CD14-positive monocyte (primary cell): ENCODE results near the gene TPR. TPM values are rescaled to one million over a fixed set of nuclear protein-coding genes. Genes with fewer than 3 reads are reported as not detected.

ENCODE experiments used
- DNase-seq, 3 donors: peaks; one replicate each; pipeline ENCODE4 v3.0.0-alpha.2; 2011 to 2022
- H2AFZ ChIP-seq: 2 replicates; pipeline ENCODE4 v1.6.0; 2012; ENCODE audit warnings: mild to moderate bottlenecking, low read depth, low read length, inconsistent platforms; ENCODE audit not compliant: insufficient read depth, poor library complexity, severe bottlenecking
- H3K27ac ChIP-seq, 2 donors: 1 replicate in 1 of 2; 2 replicates in 1 of 2; pipeline ENCODE4 v1.5.1; 2012 to 2013; ENCODE audit warnings: low read length in 2 of 2, control low read depth in 1 of 2, inconsistent platforms in 1 of 2, low read depth in 1 of 2, mild to moderate bottlenecking in 1 of 2
- H3K27me3 ChIP-seq, 2 donors: one replicate each; pipeline versions ENCODE4 v1.6.0 to v1.6.1; 2011 to 2013; ENCODE audit warnings: low read length in 2 of 2; ENCODE audit not compliant: control insufficient read depth in 2 of 2, insufficient read depth in 2 of 2
- H3K36me3 ChIP-seq, 2 donors: replicated peaks in 1 of 2; 1 replicate in 1 of 2; 2 replicates in 1 of 2; pipeline versions ENCODE4 v1.5.1 to v1.6.1; 2012 to 2013; ENCODE audit warnings: low read length in 2 of 2, control low read depth in 1 of 2, inconsistent platforms in 1 of 2, mild to moderate bottlenecking in 1 of 2; ENCODE audit not compliant: insufficient read depth in 2 of 2, control insufficient read depth in 1 of 2
- H3K4me1 ChIP-seq, 2 donors: 1 replicate in 1 of 2; 2 replicates in 1 of 2; pipeline versions ENCODE4 v1.5.1 to v1.6.1; 2012 to 2013; ENCODE audit warnings: low read length in 2 of 2, control low read depth in 1 of 2, inconsistent platforms in 1 of 2, mild to moderate bottlenecking in 1 of 2, moderate library complexity in 1 of 2; ENCODE audit not compliant: insufficient read depth in 2 of 2, control insufficient read depth in 1 of 2
- H3K4me2 ChIP-seq: replicated peaks from 2 replicates; pipeline ENCODE3; 2012; ENCODE audit warnings: low read length, moderate library complexity, mild to moderate bottlenecking; ENCODE audit not compliant: poor library complexity, severe bottlenecking; ENCODE audit errors: extremely low read depth
- H3K4me3 ChIP-seq, 3 experiments: fragments of 200-600 bp in 1 of 3; sonication (generic) in 1 of 3; replicated peaks in 1 of 3; 1 replicate in 2 of 3; 2 replicates in 1 of 3; pipeline ENCODE4 v1.5.1; 2011 to 2013; ENCODE audit warnings: low read length in 3 of 3, mild to moderate bottlenecking in 3 of 3, control low read depth in 2 of 3, low read depth in 2 of 3, inconsistent platforms in 1 of 3, moderate library complexity in 1 of 3
- H3K79me2 ChIP-seq: 2 replicates; pipeline ENCODE4 v1.6.0; 2012; ENCODE audit warnings: mild to moderate bottlenecking, control low read depth, inconsistent platforms, low read length, moderate library complexity; ENCODE audit not compliant: insufficient read depth
- H3K9ac ChIP-seq: 2 replicates; pipeline ENCODE4 v1.6.0; 2017; ENCODE audit warnings: low read length, mild to moderate bottlenecking; ENCODE audit not compliant: insufficient read depth, poor library complexity, severe bottlenecking
- H3K9me3 ChIP-seq, 2 donors: replicated peaks in 1 of 2; 1 replicate in 1 of 2; 2 replicates in 1 of 2; pipeline versions ENCODE4 v1.5.1 to v1.6.1; 2012 to 2013; ENCODE audit warnings: low read length in 2 of 2, control low read depth in 1 of 2; ENCODE audit not compliant: control insufficient read depth in 1 of 2, insufficient read depth in 1 of 2
- H4K20me1 ChIP-seq: 2 replicates; pipeline ENCODE4 v1.6.0; 2012; ENCODE audit warnings: mild to moderate bottlenecking, low read length, control low read depth, moderate library complexity; ENCODE audit not compliant: insufficient read depth
- H3K27ac Mint-ChIP-seq, 7 donors: one replicate each; pipeline ENCODE4 v1.8.0; 2020; ENCODE audit warnings: mild to moderate bottlenecking in 7 of 7, mixed read lengths in 7 of 7, moderate library complexity in 6 of 7, inconsistent platforms in 2 of 7
- H3K27me3 Mint-ChIP-seq, 3 donors: one replicate each; pipeline ENCODE4 v1.8.0; 2021 to 2022; ENCODE audit warnings: low read depth in 3 of 3, mild to moderate bottlenecking in 3 of 3, mixed read lengths in 3 of 3, moderate library complexity in 3 of 3, inconsistent platforms in 1 of 3
- H3K36me3 Mint-ChIP-seq, 2 donors: one replicate each; pipeline ENCODE4 v1.8.0; 2020; ENCODE audit warnings: mixed read lengths in 2 of 2, inconsistent platforms in 1 of 2, mild to moderate bottlenecking in 1 of 2
- H3K4me1 Mint-ChIP-seq: one replicate; pipeline ENCODE4 v1.8.0; 2020; ENCODE audit warnings: mild to moderate bottlenecking, mixed read lengths
- H3K4me3 Mint-ChIP-seq, 2 donors: one replicate each; pipeline ENCODE4 v1.8.0; 2020; ENCODE audit warnings: mild to moderate bottlenecking in 2 of 2, mixed read lengths in 2 of 2, moderate library complexity in 1 of 2
- H3K9me3 Mint-ChIP-seq, 7 donors: one replicate each; pipeline ENCODE4 v1.8.0; 2020 to 2022; ENCODE audit warnings: mixed read lengths in 7 of 7, mild to moderate bottlenecking in 6 of 7, moderate library complexity in 6 of 7, inconsistent platforms in 2 of 7
- WGBS: methylation state at CpG from one replicate; pipeline ENCODE4 v1.1.5; 2013; ENCODE audit warnings: missing lambda C conversion rate; ENCODE audit not compliant: insufficient coverage; 5-methylcytosine and 5-hydroxymethylcytosine counted together
- intact Hi-C, 2 donors: fragments of 100-400 bp; cut with micrococcal nuclease; formaldehyde crosslinking; loops; one replicate each; pipeline versions ENCODE4 v1.15.0 to v1.15.1; 2023
- polyA plus RNA-seq, 3 donors: library from polyadenylated mRNA; depleted of rRNA in 1 of 3; unstranded in 2 of 3; stranded (reverse) in 1 of 3; fragments of 300-500 nt in 2 of 3; fragments of >200 nt in 1 of 3; fragmentation: Illumina TruSeq in 2 of 3; gene quantifications; 1 replicate in 2 of 3; 2 replicates in 1 of 3; pipeline ENCODE4 v1.2.3, GENCODE V29; 2012 to 2021
- TF ChIP-seq, protein P1 (sequence below): fragments of 200-600 bp; IDR thresholded peaks from one replicate; pipeline ENCODE4 v1.8.0; 2022; ENCODE audit warnings: antibody characterized with exemption, mild to moderate bottlenecking

The TPR gene
- polyA plus RNA-seq, 3 donors = 4.3 to 23.3 (median 13.2) TPM

DNA sequence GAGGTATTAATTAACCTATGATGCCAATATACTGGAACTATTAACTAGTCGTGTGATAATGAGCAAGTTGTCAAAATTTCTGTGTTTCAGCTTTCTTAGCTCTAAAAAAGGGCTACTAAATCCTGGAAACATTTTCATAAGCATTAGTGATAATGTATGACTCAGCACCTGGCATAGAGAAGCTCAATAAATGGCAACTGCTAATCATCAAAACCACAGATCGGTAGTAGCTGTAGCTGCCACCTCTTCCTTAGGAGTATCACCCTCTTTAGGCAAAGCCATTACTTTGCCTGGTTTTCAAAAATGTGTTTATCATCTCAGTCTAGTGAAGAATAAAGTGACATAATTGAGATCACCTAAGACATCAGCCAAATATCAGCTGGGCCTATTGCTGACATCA lies 75.5 kb downstream of the TPR start:
- H3K36me3 Mint-ChIP-seq = no peaks in the 10 kb centered on the region
- intact Hi-C loops = no loop called here
- Histone ChIP-seq H4K20me1 (no peaks in the 10 kb centered on the region), H3K4me1 (no peaks in the 10 kb centered on the region), H3K27ac (no peak overlapping the region), H3K9ac (no peak overlapping the region), H3K4me2 (no peak overlapping the region), H3K27me3 (no peaks in the 10 kb centered on the region), H3K79me2 (no peaks in the 10 kb centered on the region), H3K4me3 (no peak overlapping the region), H3K36me3 (no peaks in the 10 kb centered on the region), H2AFZ (no peak overlapping the region), H3K9me3 (no peaks in the 10 kb centered on the region)
- H3K4me1 Mint-ChIP-seq = no peaks in the 10 kb centered on the region
- H3K4me3 Mint-ChIP-seq = no peak overlapping the region
- TF ChIP-seq, protein P1, sequence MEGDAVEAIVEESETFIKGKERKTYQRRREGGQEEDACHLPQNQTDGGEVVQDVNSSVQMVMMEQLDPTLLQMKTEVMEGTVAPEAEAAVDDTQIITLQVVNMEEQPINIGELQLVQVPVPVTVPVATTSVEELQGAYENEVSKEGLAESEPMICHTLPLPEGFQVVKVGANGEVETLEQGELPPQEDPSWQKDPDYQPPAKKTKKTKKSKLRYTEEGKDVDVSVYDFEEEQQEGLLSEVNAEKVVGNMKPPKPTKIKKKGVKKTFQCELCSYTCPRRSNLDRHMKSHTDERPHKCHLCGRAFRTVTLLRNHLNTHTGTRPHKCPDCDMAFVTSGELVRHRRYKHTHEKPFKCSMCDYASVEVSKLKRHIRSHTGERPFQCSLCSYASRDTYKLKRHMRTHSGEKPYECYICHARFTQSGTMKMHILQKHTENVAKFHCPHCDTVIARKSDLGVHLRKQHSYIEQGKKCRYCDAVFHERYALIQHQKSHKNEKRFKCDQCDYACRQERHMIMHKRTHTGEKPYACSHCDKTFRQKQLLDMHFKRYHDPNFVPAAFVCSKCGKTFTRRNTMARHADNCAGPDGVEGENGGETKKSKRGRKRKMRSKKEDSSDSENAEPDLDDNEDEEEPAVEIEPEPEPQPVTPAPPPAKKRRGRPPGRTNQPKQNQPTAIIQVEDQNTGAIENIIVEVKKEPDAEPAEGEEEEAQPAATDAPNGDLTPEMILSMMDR = no peak
- WGBS = no CpG with 5 or more reads among the region's 2 CpGs
- no peaks in the 10 kb centered on the region for H3K9me3 Mint-ChIP-seq
- H3K27me3 Mint-ChIP-seq = peaks cover 0 to 1% (median 0%) of the 10 kb centered on the region in 3 donors
- H3K27ac Mint-ChIP-seq = no peak overlapping the region
- DNase-seq = no peak

DNA sequence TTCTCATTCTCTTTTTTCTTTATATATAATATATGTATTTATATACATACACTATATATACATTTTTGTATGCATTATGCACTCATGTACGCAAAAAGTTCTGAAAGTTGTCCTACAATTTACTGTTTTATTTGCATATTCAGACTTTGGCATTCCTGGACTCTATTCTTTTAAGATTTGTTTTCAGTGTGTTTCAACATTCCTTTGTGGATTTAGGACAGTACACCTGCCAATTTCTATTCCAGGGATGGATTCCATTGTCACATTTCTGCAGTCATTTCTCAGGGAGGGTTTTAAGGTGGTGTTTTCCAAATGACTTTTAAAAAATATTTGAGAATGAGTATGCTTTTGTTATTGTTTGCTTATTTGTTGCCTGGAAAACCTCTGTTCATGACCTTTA lies 76.2 kb downstream of the TPR start:
- Histone ChIP-seq H3K27me3 (no peaks in the 10 kb centered on the region), H3K9ac (no peak overlapping the region), H3K36me3 (no peaks in the 10 kb centered on the region), H3K4me1 (no peaks in the 10 kb centered on the region), H4K20me1 (no peaks in the 10 kb centered on the region), H2AFZ (no peak overlapping the region), H3K79me2 (no peaks in the 10 kb centered on the region), H3K27ac (no peak overlapping the region), H3K4me3 (no peak overlapping the region), H3K4me2 (no peak overlapping the region), H3K9me3 (no peaks in the 10 kb centered on the region)
- no peaks in the 10 kb centered on the region for H3K9me3 Mint-ChIP-seq
- intact Hi-C loops = no loop called here
- DNase-seq = no peak
- WGBS = no CpG with 5 or more reads among the region's 1 CpG
- TF ChIP-seq, protein P1 = no peak
- no peak overlapping the region for H3K27ac Mint-ChIP-seq
- H3K4me3 Mint-ChIP-seq = no peak overlapping the region
- H3K36me3 Mint-ChIP-seq = no peaks in the 10 kb centered on the region
- H3K4me1 Mint-ChIP-seq = no peaks in the 10 kb centered on the region
- peaks cover 0 to 1% (median 0%) of the 10 kb centered on the region in 3 donors for H3K27me3 Mint-ChIP-seq
